Spleen (tissue), 11 donors: ENCODE data around the gene NUP214. TPM values are rescaled to one million over a fixed set of nuclear protein-coding genes. Genes with fewer than 3 reads are reported as not detected.
"Not testable (repeated sequence)": the region's sequence is repeated elsewhere in the genome, so short reads cannot be mapped to it uniquely, and the experiment has no call there.

ENCODE experiments used
- DNase-seq: peaks from one replicate; pipeline ENCODE4 v3.0.0-alpha.2; 2020
- H3K27ac ChIP-seq, 8 donors: fragments of 200-600 bp; sonication (generic) in 7 of 8; 1 replicate in 4 of 8; 2 replicates in 4 of 8; pipeline versions ENCODE4 v1.5.0 to v1.8.0; 2016 to 2021; ENCODE audit warnings: inconsistent platforms in 4 of 8, mild to moderate bottlenecking in 4 of 8, moderate library complexity in 1 of 8
- H3K27me3 ChIP-seq, 7 donors: fragments of 200-600 bp; sonication (generic) in 6 of 7; replicated peaks in 1 of 7; 1 replicate in 4 of 7; 2 replicates in 3 of 7; pipeline versions ENCODE4 v1.5.0 to v1.8.0; 2016 to 2021; ENCODE audit warnings: inconsistent platforms in 3 of 7, mild to moderate bottlenecking in 1 of 7
- H3K36me3 ChIP-seq, 6 donors: fragments of 200-600 bp; sonication (generic) in 5 of 6; 1 replicate in 4 of 6; 2 replicates in 2 of 6; pipeline versions ENCODE4 v1.5.0 to v1.8.0; 2016 to 2021; ENCODE audit warnings: inconsistent platforms in 2 of 6
- H3K4me1 ChIP-seq, 6 donors: fragments of 200-600 bp; sonication (generic) in 5 of 6; 1 replicate in 3 of 6; 2 replicates in 3 of 6; pipeline versions ENCODE4 v1.5.0 to v1.8.0; 2016 to 2021; ENCODE audit warnings: inconsistent platforms in 3 of 6
- H3K4me3 ChIP-seq, 8 donors: fragments of 200-600 bp; sonication (generic) in 7 of 8; 1 replicate in 4 of 8; 2 replicates in 4 of 8; pipeline versions ENCODE4 v1.5.0 to v1.8.0; 2016 to 2021; ENCODE audit warnings: inconsistent platforms in 4 of 8, mild to moderate bottlenecking in 4 of 8, moderate library complexity in 2 of 8
- H3K9me3 ChIP-seq, 8 donors: fragments of 200-600 bp; sonication (generic) in 7 of 8; 1 replicate in 4 of 8; 2 replicates in 4 of 8; pipeline versions ENCODE4 v1.5.0 to v1.8.0; 2016 to 2021; ENCODE audit warnings: inconsistent platforms in 4 of 8
- CTCF ChIP-seq, 11 experiments: fragments of 200-600 bp in 7 of 11; fragments of 450-650 bp in 4 of 11; sonication (generic) in 4 of 11; IDR thresholded peaks in 8 of 11; conservative IDR thresholded peaks in 3 of 11; 1 replicate in 7 of 11; 2 replicates in 4 of 11; pipeline versions ENCODE4 v1.4.0 to v1.8.0; 2016 to 2021; ENCODE audit warnings: antibody characterized with exemption in 11 of 11, inconsistent platforms in 4 of 11, mild to moderate bottlenecking in 1 of 11
- POLR2A ChIP-seq, 3 donors: fragments of 450-650 bp; IDR thresholded peaks; one replicate each; pipeline ENCODE4 v1.5.1; 2017; ENCODE audit warnings: antibody characterized with exemption in 3 of 3, mild to moderate bottlenecking in 1 of 3
- POLR2AphosphoS5 ChIP-seq, 3 donors: sonication (generic); formaldehyde crosslinking; IDR thresholded peaks; one replicate each; pipeline ENCODE4 v1.5.1; 2017; ENCODE audit warnings: antibody characterized with exemption in 3 of 3
- WGBS, 5 donors: extraction: QIAGEN DNeasy Blood & Tissue Kit in 3 of 5; methylation state at CpG; one replicate each; pipeline versions ENCODE4 v1.1.5 to v1.1.7; 2013 to 2018; 5-methylcytosine and 5-hydroxymethylcytosine counted together
- intact Hi-C: fragments of 100-400 bp; cut with DNase I; formaldehyde crosslinking; loops from one replicate; pipeline ENCODE4 v1.15.0; 2023; ENCODE audit warnings: low total_unique reads
- polyA plus RNA-seq, 3 donors: library from polyadenylated mRNA; stranded (reverse); fragments of 200-250 nt; gene quantifications; one replicate each; pipeline ENCODE4 v1.2.1, GENCODE V29; 2013
- total RNA-seq, 7 donors: library from RNA; depleted of rRNA in 3 of 7; stranded (reverse); fragments of >200 nt in 3 of 7; fragmentation: NEBNext Ultra II Directional in 4 of 7; extraction: Animal tissue kit (Norgen Biotek cat#: 25700) in 4 of 7; gene quantifications; one replicate each; pipeline versions ENCODE4 v1.1.0 to v1.2.1, GENCODE V29; 2016 to 2021
- donor health status: healthy with polysubstance abuse.
- donor health status: DM: no; HTN: no; CAD: no; lungs with moderate emphysema.
- donor health status: DM: no; HTN: no; CAD: no.
- donor health status: Bipolar disorder and iron deficiency.
- donor health status: healthy.
- donor health status: DM: no; HTN: no; CAD: no.
- donor health status: DM: yes; HTN: yes; CAD: no.

The NUP214 gene
- total and polyA plus RNA-seq, 10 donors, result 21.4 to 182 (median 121) TPM

- DNase-seq, result no peak
- H3K36me3 ChIP-seq, result peaks cover 0 to 100% (median 74%) of the 10 kb centered on the region in 6 donors
- H3K27ac ChIP-seq, result no peak overlapping the region
- H3K9me3 ChIP-seq, result no peaks in the 10 kb centered on the region
- H3K4me1 ChIP-seq, result no peaks in the 10 kb centered on the region
- WGBS, 5 donors, result 90 to 94% (median 93%) methylated on average over 4 of the region's 4 CpGs
- H3K27me3 ChIP-seq, result no peaks in the 10 kb centered on the region
- intact Hi-C loops, result no loop called here
- H3K4me3 ChIP-seq, result no peak overlapping the region
- TF ChIP-seq CTCF (IDR thresholded peaks at IDR 0.05 in 8 of 11, conservative IDR thresholded peaks at IDR 0.05 in 3 of 11), result no peak
- TF ChIP-seq POLR2AphosphoS5 (IDR thresholded peaks at IDR 0.05), result no peak
- TF ChIP-seq POLR2A (IDR thresholded peaks at IDR 0.05), result no peak
Observed at GRCh38 chr9:131186622-131187021, 61.2 kb downstream of the NUP214 start.

- TF ChIP-seq POLR2AphosphoS5 (IDR thresholded peaks at IDR 0.05), result no peak
- no peak for TF ChIP-seq POLR2A (IDR thresholded peaks at IDR 0.05)
- TF ChIP-seq CTCF (IDR thresholded peaks at IDR 0.05 in 8 of 11, conservative IDR thresholded peaks at IDR 0.05 in 3 of 11), result no peak
- no peaks in the 10 kb centered on the region for H3K27me3 ChIP-seq
- H3K4me1 ChIP-seq, result no peaks in the 10 kb centered on the region
- no peak for DNase-seq
- H3K4me3 ChIP-seq, result no peak overlapping the region
- WGBS, 5 donors, result 75 to 85% (median 82%) methylated on average over 4 of the region's 4 CpGs
- H3K27ac ChIP-seq, result no peak overlapping the region
- intact Hi-C loops, result no loop called here
- H3K36me3 ChIP-seq, result peaks cover 0 to 100% (median 73%) of the 10 kb centered on the region in 6 donors
- no peaks in the 10 kb centered on the region for H3K9me3 ChIP-seq
Observed at GRCh38 chr9:131187957-131188356, 62.6 kb downstream of the NUP214 start.

GRCh38 chr9:131188976-131189375 is 63.6 kb downstream of the NUP214 start:
- peaks cover 0 to 100% (median 67%) of the 10 kb centered on the region in 6 donors for H3K36me3 ChIP-seq
- WGBS, 5 donors, result 90 to 100% (median 97%) methylated on average over 3 of the region's 3 CpGs

GRCh38 chr9:131190191-131190590 is 64.8 kb downstream of the NUP214 start:
- no peak for DNase-seq
- Histone ChIP-seq H3K27me3 (no peaks in the 10 kb centered on the region), H3K27ac (no peak overlapping the region), H3K36me3 (peaks cover 0 to 100% (median 69%) of the 10 kb centered on the region in 6 donors), H3K4me3 (no peak overlapping the region), H3K9me3 (no peaks in the 10 kb centered on the region), H3K4me1 (no peaks in the 10 kb centered on the region)
- no peak for TF ChIP-seq POLR2AphosphoS5 (IDR thresholded peaks at IDR 0.05)
- TF ChIP-seq POLR2A (IDR thresholded peaks at IDR 0.05), result no peak
- no peak for TF ChIP-seq CTCF (IDR thresholded peaks at IDR 0.05 in 8 of 11, conservative IDR thresholded peaks at IDR 0.05 in 3 of 11)
- intact Hi-C loops, result no loop called here
- WGBS, 5 donors, result 57 to 93% (median 77%) methylated on average over 3 of the region's 3 CpGs

More at GRCh38 chr9:131188976-131189375, 63.6 kb downstream of the NUP214 start:
- no peak overlapping the region for H3K27ac ChIP-seq
- TF ChIP-seq POLR2AphosphoS5 (IDR thresholded peaks at IDR 0.05) (no peak), POLR2A (IDR thresholded peaks at IDR 0.05) (no peak), CTCF (IDR thresholded peaks at IDR 0.05 in 8 of 11, conservative IDR thresholded peaks at IDR 0.05 in 3 of 11) (no peak)
- H3K9me3 ChIP-seq, result no peaks in the 10 kb centered on the region
- DNase-seq, result no peak
- no peaks in the 10 kb centered on the region for H3K4me1 ChIP-seq
- no peak overlapping the region for H3K4me3 ChIP-seq
- no peaks in the 10 kb centered on the region for H3K27me3 ChIP-seq
- intact Hi-C loops, result no loop called here

- H3K4me3 ChIP-seq, DNase-seq, intact Hi-C loops, H3K4me1 ChIP-seq, H3K9me3 ChIP-seq, H3K27me3 ChIP-seq, H3K27ac ChIP-seq: not testable (repeated sequence)
- WGBS, 5 donors, result 83 to 91% (median 87%) methylated on average over 6 of the region's 6 CpGs
- H3K36me3 ChIP-seq, result peaks cover 0 to 99% (median 66%) of the 10 kb centered on the region in 6 donors
Observed at GRCh38 chr9:131191032-131191431, 65.6 kb downstream of the NUP214 start.
